IPS-18a (cell line): Measurements from ENCODE around the gene SUN5.

Experiments used
- H3K27ac ChIP-seq: one replicate; pipeline ENCODE4 v1.5.1; 2013; ENCODE audit warnings: low read length
- H3K27me3 ChIP-seq: one replicate; pipeline ENCODE4 v1.6.1; 2013; ENCODE audit warnings: mild to moderate bottlenecking, low read length; ENCODE audit not compliant: control insufficient read depth, insufficient read depth
- H3K36me3 ChIP-seq: one replicate; pipeline ENCODE4 v1.6.1; 2013; ENCODE audit warnings: low read depth, low read length; ENCODE audit not compliant: control insufficient read depth
- H3K4me1 ChIP-seq: one replicate; pipeline ENCODE4 v1.6.1; 2013; ENCODE audit warnings: low read depth, low read length; ENCODE audit not compliant: control insufficient read depth
- H3K4me3 ChIP-seq: one replicate; pipeline ENCODE4 v1.5.1; 2013; ENCODE audit warnings: low read length
- H3K9ac ChIP-seq: one replicate; pipeline ENCODE4 v1.6.1; 2013; ENCODE audit warnings: mild to moderate bottlenecking, low read length, moderate library complexity
- H3K9me3 ChIP-seq: one replicate; pipeline ENCODE4 v1.6.1; 2013; ENCODE audit warnings: low read depth, low read length; ENCODE audit not compliant: control insufficient read depth

The SUN5 gene

GRCh38 chr20:33009214-33010132, 5.2 kb upstream of the SUN5 start:
- Histone ChIP-seq H3K4me3 (no peak overlapping the region), H3K27me3 (no peaks in the 10 kb centered on the region), H3K27ac (no peak overlapping the region), H3K9me3 (no peaks in the 10 kb centered on the region), H3K4me1 (no peaks in the 10 kb centered on the region), H3K9ac (no peak overlapping the region), H3K36me3 (no peaks in the 10 kb centered on the region)

- Histone ChIP-seq H3K27ac (no peak overlapping the region), H3K4me1 (no peaks in the 10 kb centered on the region), H3K36me3 (no peaks in the 10 kb centered on the region), H3K9me3 (no peaks in the 10 kb centered on the region), H3K9ac (no peak overlapping the region), H3K27me3 (no peaks in the 10 kb centered on the region), H3K4me3 (no peak overlapping the region)
These were observed 4.3 kb upstream of the SUN5 start for GRCh38 chr20:33008336-33009213.

- Histone ChIP-seq H3K4me3 (no peak within 1 kb of the TSS), H3K27ac (no peak within 1 kb of the TSS), H3K4me1 (no peaks in the 10 kb centered on the region), H3K36me3 (no peaks in the 10 kb centered on the region), H3K9me3 (no peaks in the 10 kb centered on the region), H3K27me3 (no peaks in the 10 kb centered on the region), H3K9ac (no peak within 1 kb of the TSS)
These were observed 3.4 kb upstream of the SUN5 start, which contains the start of gene BPIFB2 for GRCh38 chr20:33007376-33008335. BPIFB2 (plus strand) TSS chr20:33007704; CDS start chr20:33008575, 871 bp downstream.

GRCh38 chr20:33006776-33007375, 2.6 kb upstream of the SUN5 start:
- Histone ChIP-seq H3K4me3 (no peak overlapping the region), H3K27ac (no peak overlapping the region), H3K36me3 (no peaks in the 10 kb centered on the region), H3K27me3 (no peaks in the 10 kb centered on the region), H3K4me1 (no peaks in the 10 kb centered on the region), H3K9ac (no peak overlapping the region), H3K9me3 (no peaks in the 10 kb centered on the region)

- H3K36me3 ChIP-seq, result no peaks in the 10 kb centered on the region
- no peak overlapping the region for H3K27ac ChIP-seq
- H3K27me3 ChIP-seq, result no peaks in the 10 kb centered on the region
- no peak overlapping the region for H3K4me3 ChIP-seq
- no peaks in the 10 kb centered on the region for H3K4me1 ChIP-seq
- H3K9me3 ChIP-seq, result no peaks in the 10 kb centered on the region
- H3K9ac ChIP-seq, result no peak overlapping the region
These were observed 1.9 kb upstream of the SUN5 start for GRCh38 chr20:33005908-33006775.

GRCh38 chr20:33005132-33005566, 916 bp upstream of the SUN5 start:
- no peaks in the 10 kb centered on the region for H3K4me1 ChIP-seq
- no peak overlapping the region for H3K9ac ChIP-seq
- H3K27me3 ChIP-seq, result no peaks in the 10 kb centered on the region
- H3K36me3 ChIP-seq, result no peaks in the 10 kb centered on the region
- no peak overlapping the region for H3K27ac ChIP-seq
- H3K4me3 ChIP-seq, result no peak overlapping the region
- H3K9me3 ChIP-seq, result no peaks in the 10 kb centered on the region

GRCh38 chr20:33002087-33002808, 2.0 kb downstream of the SUN5 start:
- H3K27me3 ChIP-seq, result no peaks in the 10 kb centered on the region
- no peak overlapping the region for H3K27ac ChIP-seq
- no peaks in the 10 kb centered on the region for H3K9me3 ChIP-seq
- H3K9ac ChIP-seq, result no peak overlapping the region
- H3K4me3 ChIP-seq, result no peak overlapping the region
- H3K4me1 ChIP-seq, result no peaks in the 10 kb centered on the region
- no peaks in the 10 kb centered on the region for H3K36me3 ChIP-seq

- H3K36me3 ChIP-seq, result no peaks in the 10 kb centered on the region
These were observed 3.3 kb downstream of the SUN5 start for GRCh38 chr20:33000802-33001466.

GRCh38 chr20:32999603-33000250, 4.5 kb downstream of the SUN5 start:
- no peak overlapping the region for H3K27ac ChIP-seq
- H3K9ac ChIP-seq, result no peak overlapping the region
- H3K9me3 ChIP-seq, result no peaks in the 10 kb centered on the region
- H3K4me1 ChIP-seq, result no peaks in the 10 kb centered on the region
- H3K27me3 ChIP-seq, result no peaks in the 10 kb centered on the region
- H3K4me3 ChIP-seq, result no peak overlapping the region
- H3K36me3 ChIP-seq, result no peaks in the 10 kb centered on the region

More at GRCh38 chr20:33000802-33001466, 3.3 kb downstream of the SUN5 start:
- H3K4me1 ChIP-seq, result no peaks in the 10 kb centered on the region
- no peaks in the 10 kb centered on the region for H3K9me3 ChIP-seq
- H3K4me3 ChIP-seq, result no peak overlapping the region
- H3K9ac ChIP-seq, result no peak overlapping the region
- H3K27ac ChIP-seq, result no peak overlapping the region
- no peaks in the 10 kb centered on the region for H3K27me3 ChIP-seq
